KOPT-K1 (cell line): ENCODE data around the gene MIGA1.
"Not testable (repeated sequence)": the region's sequence is repeated elsewhere in the genome, so short reads cannot be mapped to it uniquely, and the experiment has no call there.

Experiments
- H3K27ac ChIP-seq: fragments of 200-600 bp; sonication (generic); 2 replicates; pipeline ENCODE4 v1.5.1; 2016; ENCODE audit warnings: antibody characterized with exemption, mild to moderate bottlenecking, low read depth, low read length; ENCODE audit not compliant: poor library complexity, severe bottlenecking
- H3K36me3 ChIP-seq: fragments of 200-600 bp; sonication (generic); 2 replicates; pipeline ENCODE4 v1.5.1; 2017; ENCODE audit warnings: antibody characterized with exemption, mild to moderate bottlenecking, low read length, moderate library complexity; ENCODE audit not compliant: insufficient read depth
- H3K9me3 ChIP-seq: fragments of 200-600 bp; sonication (generic); 2 replicates; pipeline ENCODE4 v1.5.1; 2017; ENCODE audit warnings: antibody characterized with exemption, low read length, mild to moderate bottlenecking; ENCODE audit not compliant: insufficient read depth, poor library complexity, severe bottlenecking

Gene MIGA1

GRCh38 chr1:77826851-77827250 lies 47.4 kb downstream of the MIGA1 start:
- peaks cover 61% of the 10 kb centered on the region for H3K36me3 ChIP-seq
- not testable (repeated sequence) for H3K9me3 ChIP-seq, H3K27ac ChIP-seq

GRCh38 chr1:77828098-77828497 lies 48.6 kb downstream of the MIGA1 start:
- Histone ChIP-seq H3K27ac (no peak overlapping the region), H3K9me3 (no peaks in the 10 kb centered on the region), H3K36me3 (peaks cover 55% of the 10 kb centered on the region)

GRCh38 chr1:77829851-77830250 lies 50.4 kb downstream of the MIGA1 start:
- H3K36me3 ChIP-seq = peaks cover 57% of the 10 kb centered on the region
- H3K27ac ChIP-seq = no peak overlapping the region
- H3K9me3 ChIP-seq = no peaks in the 10 kb centered on the region

- peaks cover 54% of the 10 kb centered on the region for H3K36me3 ChIP-seq
- no peaks in the 10 kb centered on the region for H3K9me3 ChIP-seq
- H3K27ac ChIP-seq = no peak overlapping the region
These were observed 51.5 kb downstream of the MIGA1 start for GRCh38 chr1:77830946-77831345.

- H3K27ac ChIP-seq = no peak overlapping the region
- peaks cover 51% of the 10 kb centered on the region for H3K36me3 ChIP-seq
- H3K9me3 ChIP-seq = no peaks in the 10 kb centered on the region
These were observed 52.1 kb downstream of the MIGA1 start for GRCh38 chr1:77831566-77831965.

- Histone ChIP-seq H3K27ac (no peak overlapping the region), H3K36me3 (peaks cover 49% of the 10 kb centered on the region)
These were observed 52.7 kb downstream of the MIGA1 start for GRCh38 chr1:77831976-77832711.

GRCh38 chr1:77832901-77833300 lies 53.5 kb downstream of the MIGA1 start:
- H3K36me3 ChIP-seq = peaks cover 43% of the 10 kb centered on the region
- H3K9me3 ChIP-seq = no peaks in the 10 kb centered on the region
- H3K27ac ChIP-seq = no peak overlapping the region

More at GRCh38 chr1:77831976-77832711, 52.7 kb downstream of the MIGA1 start:
- H3K9me3 ChIP-seq = no peaks in the 10 kb centered on the region

GRCh38 chr1:77833521-77834100 lies 54.2 kb downstream of the MIGA1 start:
- H3K36me3 ChIP-seq = peaks cover 43% of the 10 kb centered on the region
- no peaks in the 10 kb centered on the region for H3K9me3 ChIP-seq
- H3K27ac ChIP-seq = no peak overlapping the region

- Histone ChIP-seq H3K9me3 (no peaks in the 10 kb centered on the region), H3K27ac (no peak overlapping the region), H3K36me3 (peaks cover 43% of the 10 kb centered on the region)
These were observed 55.4 kb downstream of the MIGA1 start for GRCh38 chr1:77834771-77835334.

- Histone ChIP-seq H3K27ac (no peak overlapping the region), H3K36me3 (peaks cover 34% of the 10 kb centered on the region)
These were observed 62.1 kb downstream of the MIGA1 start for GRCh38 chr1:77841574-77841973.

GRCh38 chr1:77845951-77846350 lies 66.5 kb downstream of the MIGA1 start:
- H3K27ac ChIP-seq = no peak overlapping the region
- no peaks in the 10 kb centered on the region for H3K9me3 ChIP-seq
- H3K36me3 ChIP-seq = peaks cover 34% of the 10 kb centered on the region

More at GRCh38 chr1:77841574-77841973, 62.1 kb downstream of the MIGA1 start:
- H3K9me3 ChIP-seq = no peaks in the 10 kb centered on the region

- H3K36me3 ChIP-seq = peaks cover 34% of the 10 kb centered on the region
- H3K27ac ChIP-seq = no peak overlapping the region
- no peaks in the 10 kb centered on the region for H3K9me3 ChIP-seq
These were observed 67.5 kb downstream of the MIGA1 start for GRCh38 chr1:77846966-77847365.

GRCh38 chr1:77847621-77848080 lies 68.2 kb downstream of the MIGA1 start:
- Histone ChIP-seq H3K27ac (no peak overlapping the region), H3K36me3 (peaks cover 34% of the 10 kb centered on the region), H3K9me3 (no peaks in the 10 kb centered on the region)

GRCh38 chr1:77850082-77850481 lies 70.6 kb downstream of the MIGA1 start:
- Histone ChIP-seq H3K27ac (no peak overlapping the region), H3K36me3 (peaks cover 22% of the 10 kb centered on the region; the same call in 1 of the 2 replicates), H3K9me3 (peaks cover 7% of the 10 kb centered on the region)

- peaks cover 25% of the 10 kb centered on the region for H3K9me3 ChIP-seq
- H3K27ac ChIP-seq = no peak overlapping the region
- peaks cover 29% of the 10 kb centered on the region for H3K36me3 ChIP-seq
These were observed 78.1 kb downstream of the MIGA1 start for GRCh38 chr1:77857552-77857951.
